MCF 10A (cell line): ENCODE data around the gene ATP6V1B1. TPM values are rescaled to one million over a fixed set of nuclear protein-coding genes. Genes with fewer than 3 reads are reported as not detected.

Source experiments
- BruUV-seq: library from RNA; stranded (reverse); fragments of 400-500 nt; replicated peaks from 2 replicates; lab custom pipeline; 2021; lab: Mats Ljungman, UMichigan
- CTCF ChIA-PET: fragments of 300-600 bp; sonication (Branson Sonifier 250); formaldehyde crosslinking; extraction: SDS; loops from one replicate; lab custom pipeline; 2021; ENCODE audit warnings: antibody characterized with exemption, inconsistent platforms; lab: Yijun Ruan, JAX
- POLR2A ChIA-PET: fragments of 300-600, 350-650 bp; sonication (Branson Sonifier 250); formaldehyde crosslinking; extraction: SDS; loops from one replicate; lab custom pipeline; 2020; ENCODE audit warnings: antibody characterized with exemption, inconsistent platforms; lab: Yijun Ruan, JAX
- DNase-seq: peaks from one replicate; pipeline ENCODE4 v3.0.0-alpha.2; 2018; ENCODE audit not compliant: unreplicated experiment
- H3K27ac Mint-ChIP-seq: one replicate; pipeline ENCODE4 v1.8.0; 2022; ENCODE audit warnings: mild to moderate bottlenecking, low read depth, mixed read lengths; ENCODE audit not compliant: unreplicated experiment
- H3K27me3 Mint-ChIP-seq: one replicate; pipeline ENCODE4 v1.8.0; 2022; ENCODE audit warnings: mixed read lengths; ENCODE audit not compliant: insufficient read depth, unreplicated experiment
- H3K36me3 Mint-ChIP-seq: one replicate; pipeline ENCODE4 v1.8.0; 2022; ENCODE audit warnings: mild to moderate bottlenecking, moderate library complexity, mixed read lengths; ENCODE audit not compliant: insufficient read depth, unreplicated experiment
- H3K4me1 Mint-ChIP-seq: one replicate; pipeline ENCODE4 v1.8.0; 2022; ENCODE audit warnings: mixed read lengths; ENCODE audit not compliant: insufficient read depth, unreplicated experiment
- H3K4me3 Mint-ChIP-seq: one replicate; pipeline ENCODE4 v1.8.0; 2022; ENCODE audit warnings: mild to moderate bottlenecking, moderate library complexity, mixed read lengths; ENCODE audit not compliant: unreplicated experiment
- H3K9me3 Mint-ChIP-seq: one replicate; pipeline ENCODE4 v1.8.0; 2022; ENCODE audit warnings: mixed read lengths; ENCODE audit not compliant: unreplicated experiment
- intact Hi-C: fragments of 100-400 bp; cut with micrococcal nuclease; formaldehyde crosslinking; loops from 2 replicates; pipeline ENCODE4 v1.14.1; 2022
- total RNA-seq: library from RNA; stranded (reverse); gene quantifications from 2 replicates; pipeline ENCODE4 v1.2.3, GENCODE V29; 2022
- TF ChIP-seq, protein P1 (sequence below): fragments of 200-600 bp; IDR thresholded peaks from one replicate; pipeline ENCODE4 v1.8.0; 2022; ENCODE audit warnings: antibody characterized with exemption, mild to moderate bottlenecking; ENCODE audit not compliant: unreplicated experiment

Gene ATP6V1B1
- total RNA-seq, 1 experiment from 2014 or later, result not detected

DNA sequence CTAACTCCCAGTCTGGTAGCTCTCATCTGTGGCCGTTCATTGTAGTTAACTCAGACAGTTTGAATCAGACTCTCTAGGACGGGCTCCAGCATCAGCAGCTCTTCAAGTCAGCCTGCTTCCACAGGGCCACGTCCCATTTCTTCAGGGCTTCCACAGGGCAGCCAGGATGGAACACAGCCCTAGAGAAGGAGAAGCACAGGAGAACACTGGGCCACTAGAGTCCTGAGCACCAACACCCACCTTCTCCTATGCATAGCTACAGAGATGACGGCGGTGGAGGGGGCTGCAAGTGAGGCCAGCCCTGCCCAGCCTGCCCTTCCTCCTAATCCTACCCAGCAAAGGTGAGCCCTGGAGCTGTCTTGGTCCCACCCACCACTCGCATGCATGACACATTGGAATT is 69.2 kb downstream of the ATP6V1B1 start:
- no peaks in the 10 kb centered on the region for H3K9me3 Mint-ChIP-seq
- TF ChIP-seq, protein P1, sequence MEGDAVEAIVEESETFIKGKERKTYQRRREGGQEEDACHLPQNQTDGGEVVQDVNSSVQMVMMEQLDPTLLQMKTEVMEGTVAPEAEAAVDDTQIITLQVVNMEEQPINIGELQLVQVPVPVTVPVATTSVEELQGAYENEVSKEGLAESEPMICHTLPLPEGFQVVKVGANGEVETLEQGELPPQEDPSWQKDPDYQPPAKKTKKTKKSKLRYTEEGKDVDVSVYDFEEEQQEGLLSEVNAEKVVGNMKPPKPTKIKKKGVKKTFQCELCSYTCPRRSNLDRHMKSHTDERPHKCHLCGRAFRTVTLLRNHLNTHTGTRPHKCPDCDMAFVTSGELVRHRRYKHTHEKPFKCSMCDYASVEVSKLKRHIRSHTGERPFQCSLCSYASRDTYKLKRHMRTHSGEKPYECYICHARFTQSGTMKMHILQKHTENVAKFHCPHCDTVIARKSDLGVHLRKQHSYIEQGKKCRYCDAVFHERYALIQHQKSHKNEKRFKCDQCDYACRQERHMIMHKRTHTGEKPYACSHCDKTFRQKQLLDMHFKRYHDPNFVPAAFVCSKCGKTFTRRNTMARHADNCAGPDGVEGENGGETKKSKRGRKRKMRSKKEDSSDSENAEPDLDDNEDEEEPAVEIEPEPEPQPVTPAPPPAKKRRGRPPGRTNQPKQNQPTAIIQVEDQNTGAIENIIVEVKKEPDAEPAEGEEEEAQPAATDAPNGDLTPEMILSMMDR, result no peak
- intact Hi-C loops, result no loop called here
- H3K4me3 Mint-ChIP-seq, result no peak overlapping the region
- no TSS peak for BruUV-seq
- DNase-seq, result no peak
- H3K4me1 Mint-ChIP-seq, result no peaks in the 10 kb centered on the region
- H3K27ac Mint-ChIP-seq, result no peak overlapping the region
- peaks cover 2% of the 10 kb centered on the region for H3K27me3 Mint-ChIP-seq
- ChIA-PET CTCF (interaction anchor here (0.6 to 1.6 kb wide), 3 partner anchors 8 to 40 kb away, joined by 3 to 9 read pairs (median 4); no protein-coding TSS in a partner anchor), POLR2A (no interaction called here)
- H3K36me3 Mint-ChIP-seq, result no peaks in the 10 kb centered on the region

DNA sequence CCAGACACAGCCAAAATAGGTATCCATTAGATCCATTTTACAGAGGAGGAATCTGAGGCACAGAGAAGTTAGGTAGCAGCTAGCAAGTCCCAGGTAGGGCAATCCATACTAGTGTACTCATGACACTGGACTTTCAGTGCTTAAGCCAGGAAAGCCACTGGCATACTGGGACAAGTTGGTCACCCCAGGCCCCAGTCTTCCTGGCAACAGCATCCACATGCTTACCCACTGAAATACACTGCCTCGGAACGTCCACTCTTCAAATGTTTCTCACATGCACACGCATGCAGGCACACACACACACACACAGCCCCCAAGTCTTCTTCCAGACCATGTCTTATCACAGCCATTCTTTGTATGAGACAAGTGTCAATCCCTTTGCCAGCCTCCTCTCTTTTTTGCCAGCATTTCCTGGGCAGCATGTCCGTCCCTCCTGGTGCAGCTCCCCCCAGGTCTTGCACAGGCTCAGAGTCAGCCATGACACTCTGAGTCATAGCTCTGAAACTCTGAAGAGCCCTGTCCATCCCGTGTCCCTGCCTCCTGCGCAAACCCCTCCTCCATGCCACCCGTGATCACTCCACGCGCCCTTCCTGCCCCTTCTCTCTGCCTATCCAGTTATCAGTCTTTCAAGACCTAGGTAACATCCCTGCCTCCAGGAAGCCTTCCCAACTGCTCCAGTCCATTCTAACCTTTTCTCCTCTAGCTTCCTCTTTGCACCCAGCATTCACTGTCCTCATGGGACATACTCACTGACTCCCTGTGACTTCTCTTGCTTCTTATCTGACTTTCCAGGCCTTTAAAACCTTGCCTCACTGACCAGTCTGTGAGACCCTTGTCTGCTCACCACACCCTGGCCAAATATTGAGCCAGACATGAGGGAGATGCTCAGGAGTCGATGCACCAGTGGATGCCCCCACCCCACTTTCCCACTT is 69.8 kb downstream of the ATP6V1B1 start:
- ChIA-PET POLR2A (no interaction called here), CTCF (interaction anchor here (0.6 to 1.6 kb wide), 3 partner anchors 30 to 702 kb away, joined by 3 to 9 read pairs (median 3); no protein-coding TSS in a partner anchor)
- no peaks in the 10 kb centered on the region for H3K9me3 Mint-ChIP-seq
- BruUV-seq, result no TSS peak
- DNase-seq, result no peak
- no peaks in the 10 kb centered on the region for H3K4me1 Mint-ChIP-seq
- peaks cover 9% of the 10 kb centered on the region for H3K27me3 Mint-ChIP-seq
- intact Hi-C loops, result no loop called here
- no peaks in the 10 kb centered on the region for H3K36me3 Mint-ChIP-seq
- no peak overlapping the region for H3K4me3 Mint-ChIP-seq
- TF ChIP-seq, protein P1, result no peak
- H3K27ac Mint-ChIP-seq, result no peak overlapping the region

DNA sequence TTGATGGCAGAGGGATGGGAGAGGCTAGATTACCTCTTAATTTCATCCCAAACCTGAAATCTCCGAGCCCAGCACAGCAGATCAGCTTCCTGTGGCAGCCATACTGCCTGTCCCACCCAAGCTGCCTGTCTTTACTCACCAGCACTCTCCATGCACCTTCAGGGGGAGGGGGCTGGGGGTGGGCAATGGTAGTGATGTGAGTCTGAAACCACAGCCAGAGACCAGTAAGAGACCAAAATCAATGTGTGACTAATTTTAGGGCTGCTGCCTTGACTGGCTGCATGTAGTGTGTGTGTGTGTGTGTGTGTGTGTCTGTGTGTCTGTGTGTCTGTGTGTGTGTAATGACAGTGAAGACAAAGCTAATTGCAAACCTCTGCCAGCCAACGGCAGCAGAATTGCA is 70.6 kb downstream of the ATP6V1B1 start:
- H3K27ac Mint-ChIP-seq, result no peak overlapping the region
- DNase-seq, result no peak
- TF ChIP-seq, protein P1, result no peak
- intact Hi-C loops, result no loop called here
- no TSS peak for BruUV-seq
- no peaks in the 10 kb centered on the region for H3K9me3 Mint-ChIP-seq
- ChIA-PET CTCF (interaction anchor here (1.6 kb wide), 1 partner anchor 29 kb away, joined by 3 read pairs; no protein-coding TSS in a partner anchor), POLR2A (no interaction called here)
- peaks cover 5% of the 10 kb centered on the region for H3K36me3 Mint-ChIP-seq
- H3K4me1 Mint-ChIP-seq, result no peaks in the 10 kb centered on the region
- H3K27me3 Mint-ChIP-seq, result peaks cover 17% of the 10 kb centered on the region
- no peak overlapping the region for H3K4me3 Mint-ChIP-seq
